GM19193 (cell line): Measurements from ENCODE around the gene EFNA2.

Experiments
- POLR2A ChIP-seq: IDR thresholded peaks from 4 replicates; pipeline ENCODE4 v1.6.1; 2011; ENCODE audit not compliant: insufficient read depth, insufficient read length; ENCODE audit errors: extremely low read depth

EFNA2 gene

DNA sequence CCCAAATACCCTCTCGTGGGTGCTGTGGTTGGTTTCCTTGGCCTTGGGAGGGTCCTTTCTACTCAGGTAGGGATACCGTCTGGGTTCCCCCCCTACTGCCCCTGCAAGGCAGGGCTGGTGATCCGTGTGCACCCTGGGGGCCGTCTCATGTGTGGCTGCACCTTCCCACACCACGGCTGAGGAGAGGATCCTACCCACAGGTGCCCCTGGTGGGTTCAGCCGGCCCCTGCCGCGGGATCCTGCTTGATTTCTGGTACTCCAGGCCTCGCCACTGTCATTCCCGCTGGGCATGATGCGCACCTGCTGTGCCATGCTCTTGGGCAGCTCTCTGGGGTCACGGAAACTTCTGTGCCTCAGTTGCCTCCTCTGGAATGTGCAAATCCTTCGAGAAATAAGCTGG is 30.8 kb downstream of the EFNA2 start:
- TF ChIP-seq POLR2A = no peak

DNA sequence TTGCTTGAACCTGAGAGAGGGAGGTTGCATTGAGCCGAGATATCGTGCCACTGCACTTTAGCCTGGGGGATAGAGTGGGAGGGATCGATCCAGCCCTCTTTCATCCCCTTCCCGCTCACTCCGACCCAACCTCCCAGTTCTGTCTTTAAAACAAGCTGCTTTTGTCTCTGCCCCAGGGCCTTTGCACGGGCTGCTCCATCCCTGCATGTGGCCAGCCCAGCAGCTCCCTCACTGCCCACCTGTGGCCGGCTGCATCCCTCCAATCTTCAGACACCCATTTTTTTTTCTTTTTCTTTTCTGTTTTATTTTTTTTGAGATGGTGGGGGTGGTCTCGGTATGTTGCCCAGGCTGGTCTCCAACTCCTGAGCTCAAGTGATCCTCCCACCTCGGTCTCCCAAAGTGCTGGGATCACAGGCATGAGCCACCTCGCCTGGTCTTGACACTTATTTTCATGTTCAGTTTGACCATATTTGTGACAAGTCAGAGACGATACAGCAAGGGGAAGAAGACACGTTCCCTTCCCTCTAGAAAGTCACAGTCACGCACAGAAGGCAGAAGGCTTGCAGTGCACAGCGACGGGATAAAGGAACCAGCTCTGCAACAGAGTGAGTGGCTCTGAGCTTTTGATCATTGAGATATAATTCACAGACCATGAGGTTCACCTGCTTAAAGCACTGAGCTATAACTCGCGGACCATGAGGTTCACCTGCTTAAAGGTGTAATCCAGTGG is 31.8 kb downstream of the EFNA2 start:
- TF ChIP-seq POLR2A = no peak

DNA sequence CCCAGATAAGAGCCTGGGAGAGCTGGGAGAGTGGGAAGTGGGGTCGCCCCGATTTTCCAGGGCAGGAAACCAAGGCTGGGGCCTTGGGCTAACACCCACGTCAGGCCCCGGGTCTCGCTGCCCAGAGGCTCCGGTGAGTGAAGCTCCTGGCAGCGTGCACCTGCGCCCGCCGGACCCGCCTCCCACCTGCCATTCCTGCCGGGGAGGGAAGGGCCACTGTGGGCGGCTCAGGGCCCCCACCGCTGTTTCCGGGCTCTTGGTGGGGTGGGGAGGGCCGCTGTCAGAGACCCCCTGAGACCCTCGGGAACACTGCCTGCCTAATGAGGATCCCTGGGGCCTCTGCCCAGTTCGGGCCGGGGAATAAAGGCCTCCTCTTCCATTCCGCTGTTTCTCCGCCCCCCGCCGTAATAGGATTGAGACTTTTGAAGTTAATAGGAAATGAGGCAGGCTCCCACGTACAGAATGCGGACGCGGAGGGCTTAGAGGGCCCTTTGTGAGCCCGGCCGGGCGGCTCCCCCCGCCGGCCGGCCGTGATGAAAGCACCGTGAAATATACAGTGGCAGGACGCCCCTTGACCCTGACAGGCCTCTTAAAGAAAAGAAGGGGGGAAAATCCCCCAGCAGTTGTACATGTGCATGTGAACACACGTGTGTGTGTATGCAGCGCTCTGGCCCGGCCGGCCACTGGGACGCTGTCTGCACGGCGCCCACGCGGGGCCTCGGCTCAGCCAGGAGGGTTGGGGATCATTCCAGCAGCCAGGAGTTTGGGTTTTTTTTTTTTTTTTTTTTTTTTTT is 33.2 kb downstream of the EFNA2 start:
- TF ChIP-seq POLR2A = no peak

DNA sequence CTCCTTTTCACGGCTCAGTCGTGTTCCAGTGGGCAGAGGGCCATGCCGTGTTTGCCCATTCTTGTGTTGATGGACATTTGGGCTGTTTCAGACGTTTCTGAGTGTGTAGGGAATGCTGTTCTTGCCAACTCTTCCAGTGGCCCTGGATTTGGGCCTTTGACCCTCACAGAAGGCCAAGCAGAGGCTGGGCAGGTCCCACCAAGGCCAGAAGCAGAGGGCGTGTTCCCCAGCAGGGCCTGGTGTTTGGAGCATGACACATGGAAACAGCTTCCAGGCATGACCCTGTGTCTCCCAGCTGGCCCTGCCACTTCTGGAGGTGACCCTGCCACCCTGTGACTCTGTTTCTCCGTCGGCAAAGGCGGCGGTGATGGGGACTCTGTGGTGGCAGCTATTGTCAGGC is 35.9 kb downstream of the EFNA2 start:
- TF ChIP-seq POLR2A = no peak

DNA sequence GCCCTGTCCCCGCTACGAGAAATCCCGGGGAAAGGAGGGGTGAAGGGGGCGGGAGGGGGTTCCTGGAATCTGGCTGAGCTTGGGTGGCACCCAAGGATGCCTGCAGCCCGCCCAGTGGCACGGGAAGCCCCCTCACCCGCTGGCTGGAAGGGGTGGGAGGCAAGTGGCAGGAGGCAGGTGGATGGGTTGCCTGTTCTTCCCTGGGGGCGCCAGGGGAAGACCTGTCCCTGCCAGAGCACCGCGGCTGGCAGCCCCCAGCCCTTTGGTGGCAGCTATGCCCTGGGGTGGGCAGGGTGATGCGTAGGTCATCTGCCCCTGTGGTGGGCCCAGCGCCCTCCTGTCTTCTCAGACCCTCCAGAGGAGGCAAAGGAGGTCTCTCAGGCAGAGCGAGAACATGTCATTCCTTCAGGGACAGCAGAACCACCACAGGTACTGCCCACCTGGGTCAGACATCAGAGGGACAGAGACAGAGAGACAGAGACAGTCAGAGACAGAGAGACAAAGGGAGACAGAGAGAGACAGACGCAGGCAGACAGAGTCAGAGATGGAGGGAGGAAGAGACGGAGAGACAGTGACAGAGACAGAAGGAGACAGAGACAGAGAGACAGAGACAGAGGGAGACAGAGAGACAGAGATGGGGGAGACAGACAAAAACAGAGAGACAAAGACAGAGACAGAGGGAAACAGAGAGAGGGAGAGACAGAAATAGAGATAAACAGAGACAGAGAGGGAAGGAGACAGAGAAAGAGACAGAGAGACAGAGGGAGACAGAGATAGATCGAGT is 36.7 kb downstream of the EFNA2 start:
- TF ChIP-seq POLR2A = no peak

DNA sequence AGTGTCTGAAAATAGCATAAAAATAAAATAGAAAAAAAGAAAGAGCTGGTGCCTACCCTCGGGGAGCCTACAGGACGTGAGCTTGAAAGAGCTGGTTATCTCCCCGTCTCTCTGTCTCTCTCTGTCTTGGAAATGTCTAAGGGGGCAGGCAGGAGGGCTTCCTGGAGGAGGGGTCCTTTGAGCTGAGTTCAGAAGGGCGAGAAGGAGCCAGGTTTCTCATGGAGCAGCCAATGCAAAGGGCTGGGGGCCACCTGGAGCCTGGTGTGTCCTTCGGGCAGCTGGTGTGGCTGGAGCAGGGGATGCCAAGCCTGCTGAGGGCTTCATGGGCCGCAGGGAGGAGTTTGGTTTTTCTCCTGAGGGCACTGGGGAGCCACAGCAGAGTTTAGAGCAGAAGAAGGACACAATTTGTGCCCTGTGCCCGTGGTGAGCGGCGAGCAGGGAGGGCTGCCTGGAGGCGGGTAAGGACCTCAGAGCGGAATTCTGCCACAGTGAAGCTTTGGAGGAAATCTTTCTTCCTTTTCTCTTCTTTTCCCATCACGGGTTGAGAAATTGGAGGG is 38.7 kb downstream of the EFNA2 start:
- TF ChIP-seq POLR2A = no peak

DNA sequence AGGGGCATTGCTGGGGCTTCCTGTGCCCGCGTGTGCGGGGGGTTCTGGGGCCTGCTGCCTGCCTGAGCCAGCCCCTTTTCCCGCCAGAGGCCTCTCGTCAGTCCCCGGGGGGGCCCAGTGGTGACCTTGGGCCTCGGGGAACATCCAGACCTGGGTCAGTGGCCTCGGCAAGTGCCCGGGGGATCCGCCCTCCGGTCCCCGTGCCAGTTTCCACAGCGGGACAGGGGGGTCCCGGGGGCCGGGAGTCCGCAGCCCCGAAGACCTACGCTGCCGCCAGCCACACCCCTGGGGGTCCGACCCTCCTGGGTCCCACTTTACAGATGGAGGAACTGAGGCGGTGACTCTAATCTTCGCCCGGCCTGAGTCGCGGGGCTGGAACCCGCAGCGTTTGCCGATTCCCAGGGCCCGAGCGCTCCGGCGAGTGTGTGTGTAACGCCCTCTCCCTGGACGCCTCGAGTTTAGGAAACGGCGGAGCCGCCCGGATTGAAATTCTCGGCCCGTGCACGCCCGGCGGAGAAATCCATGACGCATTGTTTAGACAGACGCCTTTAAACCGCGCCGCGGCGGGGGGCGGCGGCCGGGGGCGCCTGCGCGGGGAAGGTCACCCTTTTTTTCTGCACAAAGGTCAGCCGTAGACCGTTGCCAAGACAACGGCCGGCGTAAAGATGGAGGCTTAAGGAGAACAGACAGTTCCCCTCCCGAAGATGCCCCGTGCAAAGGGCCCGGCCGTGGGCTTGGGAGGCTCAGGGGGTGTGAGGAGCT is 39.3 kb downstream of the EFNA2 start:
- no peak for TF ChIP-seq POLR2A

DNA sequence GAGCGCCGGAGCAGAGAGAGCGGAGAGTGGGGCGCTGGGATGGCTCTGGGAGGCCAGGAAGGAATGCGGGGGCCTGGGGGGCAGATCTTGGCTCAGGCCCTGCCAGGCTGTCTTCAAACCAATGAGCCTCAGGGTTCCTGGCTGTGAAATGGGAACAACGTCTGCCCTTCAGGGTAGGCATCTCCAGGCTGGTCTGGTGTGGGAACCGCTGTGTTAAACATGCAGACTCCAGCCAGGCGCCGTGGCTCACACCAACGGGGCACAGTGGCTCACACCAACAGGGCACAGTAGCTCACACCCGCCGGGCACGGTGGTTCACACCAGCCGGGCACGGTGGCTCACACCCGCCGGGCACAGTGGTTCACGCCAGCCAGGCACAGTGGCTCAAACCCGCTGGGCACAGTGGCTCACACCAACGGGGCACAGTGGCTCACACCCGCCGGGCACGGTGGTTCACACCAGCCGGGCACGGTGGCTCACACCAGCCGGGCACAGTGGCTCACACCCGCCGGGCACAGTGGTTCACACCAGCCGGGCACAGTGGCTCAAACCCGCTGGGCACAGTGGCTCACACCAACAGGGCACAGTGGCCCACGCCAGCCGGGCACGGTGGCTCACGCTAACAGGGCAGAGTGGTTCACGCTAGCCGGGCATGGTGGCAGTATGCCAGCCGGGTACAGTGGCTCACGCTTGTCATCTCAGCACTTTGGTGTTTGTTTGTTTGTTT is 40.1 kb downstream of the EFNA2 start:
- no peak for TF ChIP-seq POLR2A

DNA sequence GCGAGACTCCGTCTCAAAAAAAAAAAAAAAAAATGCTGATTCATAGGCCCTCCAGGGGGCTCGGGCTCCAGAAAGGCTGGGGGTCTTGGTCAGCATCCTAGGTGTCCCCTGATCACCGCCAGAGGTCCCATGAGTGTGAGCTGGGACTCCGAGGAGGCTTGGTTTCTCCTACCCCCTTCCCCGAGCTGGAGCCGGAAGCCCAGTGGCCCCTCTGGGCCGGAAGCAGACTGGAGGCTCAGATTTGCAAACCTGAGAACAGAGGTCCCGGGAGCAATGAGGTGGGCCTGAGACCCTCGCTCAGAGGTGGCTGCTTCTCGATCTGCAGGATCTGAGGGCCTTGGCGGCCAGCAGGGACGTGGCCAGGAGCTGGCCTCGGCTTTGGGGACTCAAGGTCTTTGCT is 41.5 kb downstream of the EFNA2 start:
- TF ChIP-seq POLR2A = no peak

DNA sequence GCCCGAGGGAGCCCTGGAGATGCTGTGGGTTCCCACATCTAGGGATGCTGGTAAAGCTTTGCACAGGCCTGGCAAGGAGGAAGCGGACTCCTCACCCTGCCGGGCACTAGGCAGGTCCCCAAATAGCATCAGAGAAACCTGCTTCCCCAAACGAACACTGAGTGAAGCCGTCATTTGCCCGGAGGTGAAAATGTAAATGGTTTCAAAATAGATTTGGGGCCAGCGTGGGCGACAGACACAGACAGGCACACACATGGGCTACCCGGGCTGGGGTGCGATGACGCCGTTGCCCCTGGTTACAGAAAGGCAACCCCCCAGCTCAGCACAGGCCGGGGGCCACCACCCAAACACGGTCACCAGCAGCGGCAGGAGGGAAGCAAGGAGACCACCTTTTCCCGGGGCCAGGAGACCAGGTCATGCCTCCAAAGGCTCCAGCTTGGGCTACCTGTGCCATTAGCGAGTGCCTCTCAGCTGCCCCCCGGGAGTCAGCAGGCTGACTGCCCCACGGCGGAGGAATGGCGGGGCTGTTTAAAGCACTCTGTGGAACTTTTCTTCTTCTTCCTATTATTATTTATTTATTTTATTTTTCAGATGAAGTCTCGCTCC is 50.5 kb downstream of the EFNA2 start:
- no peak for TF ChIP-seq POLR2A

DNA sequence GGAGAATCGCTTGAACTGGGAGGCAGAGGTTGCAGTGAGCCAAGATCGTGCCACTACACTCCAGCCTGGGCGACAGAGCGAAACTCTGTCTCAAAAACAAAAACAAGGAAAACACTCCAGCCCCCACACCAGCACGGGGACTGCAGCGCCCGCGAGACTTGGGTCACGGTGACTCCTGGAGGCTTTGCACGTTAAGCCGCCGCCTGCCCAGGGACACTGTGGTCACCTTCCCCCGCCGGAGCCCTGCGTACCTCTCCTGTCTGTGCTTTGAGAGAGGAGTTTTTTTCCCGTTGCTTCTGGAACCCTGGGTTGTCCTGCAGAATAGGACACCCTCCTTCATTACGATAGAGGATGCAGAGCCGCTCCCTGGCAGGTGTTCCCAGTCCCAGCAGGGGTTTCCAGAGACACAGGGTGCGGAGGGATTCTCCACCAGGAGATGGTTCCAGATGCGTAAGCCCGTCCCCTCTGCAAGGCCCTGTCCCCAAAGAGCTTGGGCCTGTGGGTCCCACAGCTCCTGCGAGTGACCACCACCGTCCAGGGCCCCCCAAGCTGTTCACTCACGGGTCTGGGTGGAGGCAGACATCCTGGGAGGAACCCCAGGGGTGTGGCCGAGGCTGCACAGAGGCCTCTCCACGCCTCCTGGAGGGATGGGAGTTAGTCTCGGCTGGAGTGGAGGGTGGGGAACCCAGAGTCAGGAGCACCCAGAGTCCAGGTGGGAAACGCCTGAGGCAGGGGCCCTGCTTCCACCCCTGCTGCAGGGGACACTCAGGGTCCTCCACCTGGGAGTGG is 55.2 kb downstream of the EFNA2 start:
- TF ChIP-seq POLR2A = no peak

DNA sequence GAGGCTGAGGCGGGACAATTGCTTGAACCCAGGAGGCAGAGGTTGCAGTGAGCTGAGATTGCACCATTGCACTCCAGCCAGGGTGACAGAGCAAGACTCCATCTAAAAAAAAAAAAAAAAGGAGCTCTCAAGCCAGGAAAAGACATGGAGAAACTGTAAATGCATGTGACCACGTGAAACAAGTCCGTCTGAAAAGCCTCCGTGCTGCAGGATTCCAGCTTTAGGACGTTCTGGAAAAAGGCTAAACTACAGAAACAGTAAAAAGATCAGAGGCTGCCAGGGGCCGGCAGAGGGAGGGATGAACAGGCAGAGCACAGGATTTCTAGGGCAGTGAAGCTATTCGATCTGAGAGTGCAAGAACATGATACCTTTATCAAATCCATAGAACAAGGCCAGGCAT is 57.4 kb downstream of the EFNA2 start:
- TF ChIP-seq POLR2A = no peak

DNA sequence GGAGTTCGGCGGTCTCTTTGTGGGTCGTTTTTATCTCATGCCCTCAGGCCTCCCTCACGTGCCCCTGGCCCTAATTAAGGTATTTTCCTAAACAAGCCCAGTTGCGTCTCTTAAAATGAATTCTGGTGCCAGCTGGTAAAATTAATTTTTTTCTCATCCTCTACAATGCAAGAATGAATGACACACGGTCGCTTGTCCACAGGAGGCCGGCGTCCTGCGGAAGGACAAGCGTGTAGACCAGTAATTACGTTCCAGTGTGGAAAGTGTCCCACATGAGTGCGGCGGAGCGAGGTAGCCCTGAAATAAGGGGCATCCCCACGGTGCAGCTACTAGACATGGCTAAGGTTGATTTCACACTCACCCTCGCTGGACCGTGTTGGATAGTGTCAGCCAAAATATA is 63.5 kb downstream of the EFNA2 start:
- no peak for TF ChIP-seq POLR2A
